Fibroblast of villous mesenchyme (primary cell): ENCODE data around the gene ARHGAP33. TPM values are rescaled to one million over a fixed set of nuclear protein-coding genes. Genes with fewer than 3 reads are reported as not detected.

Experiments
- DNase-seq: peaks from one replicate; pipeline ENCODE4 v3.0.0-alpha.2; 2010; ENCODE audit warnings: low read depth
- H3K4me3 ChIP-seq: 2 replicates; pipeline ENCODE4 v1.5.1; 2011; ENCODE audit warnings: low read depth, mild to moderate bottlenecking, low read length
- total RNA-seq: library from RNA; depleted of rRNA; stranded (reverse); fragments of >200 nt; gene quantifications from 2 replicates; pipeline ENCODE4 v1.2.3, GENCODE V29; 2012
- TF ChIP-seq, protein P1 (sequence below): IDR thresholded peaks from 2 replicates; pipeline ENCODE4 v1.5.1; 2012; ENCODE audit warnings: low read depth, mild to moderate bottlenecking, low read length; ENCODE audit not compliant: insufficient read depth

Gene ARHGAP33
- total RNA-seq, 1 donor = 1.7 TPM

DNA sequence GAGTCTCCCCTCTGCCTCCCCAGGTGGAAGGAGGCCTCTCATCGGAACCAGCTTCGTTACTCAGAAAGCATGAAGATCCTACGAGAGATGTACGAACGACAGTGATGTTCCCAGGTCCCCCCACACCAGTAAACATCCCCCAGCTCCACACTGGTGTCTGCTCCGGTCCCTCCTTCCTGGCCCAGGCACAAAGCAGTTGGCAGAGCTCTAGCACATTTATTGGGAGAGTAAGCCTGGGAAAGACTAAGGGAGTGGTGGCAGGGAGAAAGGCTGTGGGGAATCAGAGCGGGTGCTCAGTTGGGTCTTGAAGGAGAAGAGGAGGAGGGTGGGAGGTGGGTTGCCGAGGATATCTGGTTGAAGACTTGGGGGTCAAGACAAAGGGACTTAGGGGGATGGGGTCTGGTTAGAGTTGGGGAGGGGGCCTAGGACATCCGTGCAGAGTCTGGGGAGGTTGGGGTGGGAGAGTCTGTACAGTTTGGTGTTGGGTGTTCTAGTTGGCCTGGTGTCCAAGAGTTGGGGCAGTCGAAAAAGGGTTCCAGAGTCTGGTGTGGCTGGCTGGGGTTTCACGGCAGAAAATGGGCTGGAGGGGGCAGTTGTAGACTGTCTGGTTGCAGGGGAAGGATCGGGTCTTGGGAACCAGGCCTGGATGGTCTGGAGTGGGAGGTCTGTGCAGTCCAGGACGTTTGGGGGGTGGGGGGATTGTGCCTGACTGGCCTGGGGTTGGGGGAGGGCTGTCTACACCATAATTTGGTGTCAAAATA is 20.8 kb upstream of the ARHGAP33 start:
- DNase-seq = no peak
- H3K4me3 ChIP-seq = peak overlapping the region; percentile 92
- TF ChIP-seq, protein P1, sequence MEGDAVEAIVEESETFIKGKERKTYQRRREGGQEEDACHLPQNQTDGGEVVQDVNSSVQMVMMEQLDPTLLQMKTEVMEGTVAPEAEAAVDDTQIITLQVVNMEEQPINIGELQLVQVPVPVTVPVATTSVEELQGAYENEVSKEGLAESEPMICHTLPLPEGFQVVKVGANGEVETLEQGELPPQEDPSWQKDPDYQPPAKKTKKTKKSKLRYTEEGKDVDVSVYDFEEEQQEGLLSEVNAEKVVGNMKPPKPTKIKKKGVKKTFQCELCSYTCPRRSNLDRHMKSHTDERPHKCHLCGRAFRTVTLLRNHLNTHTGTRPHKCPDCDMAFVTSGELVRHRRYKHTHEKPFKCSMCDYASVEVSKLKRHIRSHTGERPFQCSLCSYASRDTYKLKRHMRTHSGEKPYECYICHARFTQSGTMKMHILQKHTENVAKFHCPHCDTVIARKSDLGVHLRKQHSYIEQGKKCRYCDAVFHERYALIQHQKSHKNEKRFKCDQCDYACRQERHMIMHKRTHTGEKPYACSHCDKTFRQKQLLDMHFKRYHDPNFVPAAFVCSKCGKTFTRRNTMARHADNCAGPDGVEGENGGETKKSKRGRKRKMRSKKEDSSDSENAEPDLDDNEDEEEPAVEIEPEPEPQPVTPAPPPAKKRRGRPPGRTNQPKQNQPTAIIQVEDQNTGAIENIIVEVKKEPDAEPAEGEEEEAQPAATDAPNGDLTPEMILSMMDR = no peak

DNA sequence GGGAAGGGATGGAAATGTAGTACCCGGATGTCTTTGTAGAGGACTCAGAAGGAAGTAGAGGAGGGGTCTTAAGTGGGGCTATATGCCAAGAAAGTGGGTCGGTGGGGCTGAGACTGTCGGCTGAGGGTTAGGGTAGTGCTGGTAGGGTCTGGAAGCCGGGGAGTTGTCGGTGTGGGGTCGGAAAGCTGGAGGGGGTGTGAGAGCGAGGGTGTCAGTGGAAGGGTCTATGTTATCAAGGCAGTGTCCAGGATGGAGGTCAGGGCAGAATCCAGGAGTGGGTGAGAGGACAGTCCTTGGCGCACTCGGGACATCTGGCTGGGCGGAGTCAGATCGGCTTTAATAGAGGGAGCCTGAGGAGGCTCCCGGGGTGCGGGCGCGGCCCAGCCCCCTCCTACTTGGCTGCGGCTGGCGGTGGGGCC is 20.2 kb upstream of the ARHGAP33 start:
- peak overlapping the region; percentile 92 for H3K4me3 ChIP-seq
- TF ChIP-seq, protein P1 = no peak
- DNase-seq = no peak

DNA sequence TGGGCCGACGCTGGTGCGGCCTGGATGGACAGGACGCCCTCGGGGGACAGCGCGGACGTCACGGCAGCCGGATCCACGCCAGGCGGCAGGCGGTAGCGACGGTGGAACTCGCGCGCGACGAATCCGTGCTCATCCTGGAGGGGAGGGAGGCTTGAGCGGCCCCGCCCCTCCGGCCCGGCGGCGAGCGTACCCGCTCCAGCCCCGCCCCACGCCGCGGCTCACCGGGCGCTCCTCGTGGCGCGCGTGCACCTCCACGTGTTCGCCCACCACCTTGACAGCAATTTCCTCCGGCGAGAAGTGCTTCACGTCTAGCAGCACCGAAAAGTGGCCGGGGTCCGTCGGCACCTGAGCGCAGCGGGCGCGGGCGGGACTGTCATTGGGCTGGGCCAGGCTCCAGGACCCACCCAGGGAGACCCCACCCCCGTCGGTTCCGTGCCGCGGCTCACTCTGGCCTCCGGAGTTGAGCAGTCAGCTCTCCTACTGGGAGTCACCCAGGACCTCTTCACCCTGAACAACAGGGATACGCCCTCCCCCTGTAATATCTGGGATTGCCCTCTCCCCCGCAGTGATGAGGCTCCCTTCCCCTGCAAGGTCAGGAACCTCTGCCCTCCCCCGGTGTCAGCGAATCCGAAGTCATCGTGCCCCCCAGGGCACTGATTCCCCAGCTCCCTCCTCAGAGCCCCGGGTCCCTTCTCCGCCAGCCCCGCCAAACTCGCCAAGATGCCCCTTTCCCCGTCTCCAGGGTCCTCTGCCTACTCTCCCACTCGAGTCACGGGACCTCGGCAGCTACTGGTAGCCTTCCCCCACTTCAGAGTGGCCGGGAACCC is 19.6 kb upstream of the ARHGAP33 start:
- H3K4me3 ChIP-seq = peak overlapping the region; percentile 92
- TF ChIP-seq, protein P1 = no peak
- DNase-seq = peak; percentile 89

DNA sequence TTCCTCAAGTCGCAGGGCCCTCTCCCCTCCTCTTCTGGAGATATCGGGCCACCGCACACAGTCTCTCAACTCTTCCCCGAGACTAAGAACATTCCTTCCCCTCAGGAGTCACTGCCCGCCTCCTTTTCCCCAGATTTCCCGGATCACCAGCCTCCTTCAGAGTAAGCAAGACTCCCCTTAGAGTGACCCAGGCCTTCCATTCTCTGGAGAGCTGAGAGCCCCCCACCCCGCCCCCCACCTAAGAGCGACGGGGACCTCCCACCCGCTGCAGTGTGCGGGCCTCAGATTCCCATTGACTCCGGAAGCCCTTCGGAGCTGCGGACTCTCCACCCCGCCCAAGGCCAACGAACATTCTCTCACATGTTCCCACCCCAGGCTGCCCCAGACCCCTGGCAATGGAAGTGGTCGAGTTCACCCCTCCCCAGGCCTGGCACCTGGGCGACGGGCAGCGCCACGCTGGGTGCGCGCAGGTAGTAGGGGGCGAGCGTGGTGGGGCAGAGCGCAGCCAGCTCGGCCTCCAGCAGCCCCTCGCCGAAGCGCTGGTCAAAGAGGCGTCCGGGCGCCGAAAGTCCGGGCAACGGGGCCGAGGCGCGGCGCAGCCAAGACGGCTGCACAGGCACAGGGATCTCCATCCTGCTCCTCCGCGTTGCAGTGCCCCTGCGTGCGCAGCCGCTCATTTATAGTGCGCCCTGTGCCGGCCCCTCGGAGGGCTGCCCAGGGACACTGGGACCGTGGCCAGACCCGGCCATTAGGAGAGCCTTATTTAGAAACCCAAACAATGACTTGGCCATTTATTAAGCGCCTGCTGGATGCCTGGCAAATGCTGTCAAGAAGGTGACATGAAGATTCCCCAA is 18.8 kb upstream of the ARHGAP33 start, which contains the start of gene HSPB6:
HSPB6 (minus strand) TSS at position 653 of the 854 bp plus-strand sequence; CDS start at position 632, 21 bp downstream.
- peak; percentile 56 for DNase-seq
- TF ChIP-seq, protein P1 = no peak
- peak within 1 kb of the TSS; percentile 92 for H3K4me3 ChIP-seq

DNA sequence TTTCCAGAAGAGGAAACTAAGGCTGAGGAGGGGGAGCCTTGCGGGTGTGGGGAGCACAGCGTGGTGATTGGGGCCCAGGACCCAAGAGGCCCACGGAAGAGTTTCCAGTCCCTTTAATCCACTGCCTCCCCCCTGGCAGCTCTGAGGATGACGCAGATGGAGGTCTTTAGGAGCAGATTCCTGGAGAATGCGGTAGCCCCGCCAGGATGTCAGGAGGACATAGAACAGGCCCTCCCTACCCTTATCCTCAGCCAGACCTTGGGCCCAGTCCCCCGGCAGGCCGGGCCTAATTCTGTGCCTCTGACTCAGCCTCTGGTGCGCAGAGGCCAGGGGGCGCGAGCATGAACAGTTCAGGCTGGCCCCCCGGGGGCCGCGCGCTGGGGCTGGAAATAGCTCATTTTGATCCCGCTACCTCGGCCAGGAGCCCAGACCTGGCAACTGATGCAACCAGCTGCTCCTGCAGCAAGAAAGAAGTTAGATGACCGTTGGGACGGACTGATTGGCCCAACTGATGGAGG is 18.1 kb upstream of the ARHGAP33 start:
- peak; percentile 99 for DNase-seq
- peak overlapping the region; percentile 92 for H3K4me3 ChIP-seq
- TF ChIP-seq, protein P1 = no peak
